T-helper 17 cell (primary cell): Measurements from ENCODE around the gene CD177. TPM values are rescaled to one million over a fixed set of nuclear protein-coding genes. Genes with fewer than 3 reads are reported as not detected.
"Not testable (repeated sequence)": the region's sequence is repeated elsewhere in the genome, so short reads cannot be mapped to it uniquely, and the experiment has no call there.

Source experiments
- ATAC-seq: fragments of 150-1000 bp; cut with Tn5 transposase; 2 replicates; pipeline ENCODE4 v1.10.0; 2021; ENCODE audit warnings: mild to moderate bottlenecking, moderate library complexity
- DNase-seq, 3 donors: peaks; one replicate each; pipeline versions ENCODE4 v3.0.0 to v3.0.0-alpha.2; 2020 to 2021
- H3K9me3 ChIP-seq: one replicate; pipeline ENCODE4 v1.7.0; 2013; ENCODE audit warnings: low read length, mild to moderate bottlenecking; ENCODE audit not compliant: control insufficient read depth, poor library complexity, severe bottlenecking
- H3K27ac Mint-ChIP-seq: one replicate; pipeline ENCODE4 v1.8.0; 2022; ENCODE audit warnings: mild to moderate bottlenecking, moderate library complexity, mixed read lengths
- H3K27me3 Mint-ChIP-seq: one replicate; pipeline ENCODE4 v1.8.0; 2022; ENCODE audit warnings: mixed read lengths
- H3K36me3 Mint-ChIP-seq: one replicate; pipeline ENCODE4 v1.8.0; 2022; ENCODE audit warnings: low read depth, mixed read lengths
- H3K4me1 Mint-ChIP-seq: one replicate; pipeline ENCODE4 v1.8.0; 2022; ENCODE audit warnings: mild to moderate bottlenecking, mixed read lengths
- H3K4me3 Mint-ChIP-seq: one replicate; pipeline ENCODE4 v1.8.0; 2022; ENCODE audit warnings: mild to moderate bottlenecking, moderate library complexity, mixed read lengths
- total RNA-seq, 4 donors: library from RNA in 2 of 4; stranded (reverse) in 2 of 4; gene quantifications; one replicate each; pipeline ENCODE4 v1.2.3 and lab custom pipeline; 2022 to 2026

CD177 gene
- total RNA-seq, 2 donors from 2014 or later, result not detected

- H3K9me3 ChIP-seq, result no peaks in the 10 kb centered on the region
- Mint-ChIP-seq H3K27ac (no peak overlapping the region), H3K4me3 (no peak overlapping the region), H3K27me3 (peaks cover 16% of the 10 kb centered on the region), H3K36me3 (no peaks in the 10 kb centered on the region), H3K4me1 (no peaks in the 10 kb centered on the region)
- no peak for DNase-seq
- ATAC-seq, result no peak
Measured at GRCh38 chr19:43320546-43320945, 32.9 kb upstream of the CD177 start.

- not testable (repeated sequence) for H3K36me3 Mint-ChIP-seq, DNase-seq, H3K9me3 ChIP-seq, H3K4me1 Mint-ChIP-seq, ATAC-seq, H3K27ac Mint-ChIP-seq, H3K4me3 Mint-ChIP-seq
- H3K27me3 Mint-ChIP-seq, result peaks cover 13% of the 10 kb centered on the region
Measured at GRCh38 chr19:43326761-43327160, 26.7 kb upstream of the CD177 start.

GRCh38 chr19:43328561-43328960 is 24.9 kb upstream of the CD177 start:
- peaks cover 25% of the 10 kb centered on the region for H3K27me3 Mint-ChIP-seq
- ATAC-seq, H3K27ac Mint-ChIP-seq, H3K4me3 Mint-ChIP-seq, H3K4me1 Mint-ChIP-seq, H3K36me3 Mint-ChIP-seq, H3K9me3 ChIP-seq, DNase-seq: not testable (repeated sequence)

GRCh38 chr19:43329049-43329448 is 24.4 kb upstream of the CD177 start:
- ATAC-seq, H3K4me3 Mint-ChIP-seq, H3K9me3 ChIP-seq, H3K27ac Mint-ChIP-seq, DNase-seq, H3K36me3 Mint-ChIP-seq, H3K4me1 Mint-ChIP-seq: not testable (repeated sequence)
- peaks cover 27% of the 10 kb centered on the region for H3K27me3 Mint-ChIP-seq

GRCh38 chr19:43329989-43330388 is 23.5 kb upstream of the CD177 start:
- Mint-ChIP-seq H3K4me3 (no peak overlapping the region), H3K27me3 (peaks cover 27% of the 10 kb centered on the region), H3K4me1 (no peaks in the 10 kb centered on the region), H3K27ac (no peak overlapping the region), H3K36me3 (peaks cover 7% of the 10 kb centered on the region)
- no peaks in the 10 kb centered on the region for H3K9me3 ChIP-seq
- ATAC-seq (no peak), DNase-seq (no peak)

GRCh38 chr19:43330726-43331434 is 22.6 kb upstream of the CD177 start:
- no peak overlapping the region for H3K4me3 Mint-ChIP-seq

GRCh38 chr19:43331435-43332010 is 22.0 kb upstream of the CD177 start:
- no peaks in the 10 kb centered on the region for H3K9me3 ChIP-seq
- Mint-ChIP-seq H3K4me3 (no peak overlapping the region), H3K4me1 (no peaks in the 10 kb centered on the region), H3K36me3 (peaks cover 7% of the 10 kb centered on the region), H3K27ac (no peak overlapping the region), H3K27me3 (peaks cover 32% of the 10 kb centered on the region)
- ATAC-seq, result no peak
- no peak for DNase-seq

More at GRCh38 chr19:43330726-43331434, 22.6 kb upstream of the CD177 start:
- no peaks in the 10 kb centered on the region for H3K9me3 ChIP-seq
- ATAC-seq (no peak), DNase-seq (no peak)
- no peak overlapping the region for H3K27ac Mint-ChIP-seq
- H3K36me3 Mint-ChIP-seq, result peaks cover 7% of the 10 kb centered on the region
- no peaks in the 10 kb centered on the region for H3K4me1 Mint-ChIP-seq
- H3K27me3 Mint-ChIP-seq, result peaks cover 32% of the 10 kb centered on the region

- peaks cover 35% of the 10 kb centered on the region for H3K27me3 Mint-ChIP-seq
- DNase-seq (no peak), ATAC-seq (no peak)
- H3K27ac Mint-ChIP-seq, result no peak overlapping the region
- no peaks in the 10 kb centered on the region for H3K4me1 Mint-ChIP-seq
- H3K36me3 Mint-ChIP-seq, result peaks cover 7% of the 10 kb centered on the region
- no peaks in the 10 kb centered on the region for H3K9me3 ChIP-seq
- H3K4me3 Mint-ChIP-seq, result no peak overlapping the region
Measured at GRCh38 chr19:43332058-43332922, 21.2 kb upstream of the CD177 start.

GRCh38 chr19:43336508-43336907 is 17.0 kb upstream of the CD177 start:
- H3K4me1 Mint-ChIP-seq, ATAC-seq, H3K36me3 Mint-ChIP-seq, DNase-seq, H3K4me3 Mint-ChIP-seq, H3K27ac Mint-ChIP-seq, H3K9me3 ChIP-seq: not testable (repeated sequence)
- peaks cover 41% of the 10 kb centered on the region for H3K27me3 Mint-ChIP-seq

GRCh38 chr19:43337737-43338136 is 15.7 kb upstream of the CD177 start:
- no peaks in the 10 kb centered on the region for H3K4me1 Mint-ChIP-seq
- H3K9me3 ChIP-seq, result no peaks in the 10 kb centered on the region
- DNase-seq, result no peak
- H3K27ac Mint-ChIP-seq, result no peak overlapping the region
- no peak overlapping the region for H3K4me3 Mint-ChIP-seq
- no peak for ATAC-seq
- H3K36me3 Mint-ChIP-seq, result peaks cover 3% of the 10 kb centered on the region
- peaks cover 36% of the 10 kb centered on the region for H3K27me3 Mint-ChIP-seq

GRCh38 chr19:43338530-43338929 is 15.0 kb upstream of the CD177 start:
- Mint-ChIP-seq H3K27ac (no peak overlapping the region), H3K36me3 (peaks cover 5% of the 10 kb centered on the region), H3K27me3 (peaks cover 40% of the 10 kb centered on the region), H3K4me1 (peaks cover 2% of the 10 kb centered on the region), H3K4me3 (no peak overlapping the region)
- ATAC-seq, result no peak
- H3K9me3 ChIP-seq, result no peaks in the 10 kb centered on the region
- DNase-seq, result no peak

- peaks cover 42% of the 10 kb centered on the region for H3K27me3 Mint-ChIP-seq
- ATAC-seq, H3K9me3 ChIP-seq, H3K36me3 Mint-ChIP-seq, H3K27ac Mint-ChIP-seq, H3K4me1 Mint-ChIP-seq, DNase-seq, H3K4me3 Mint-ChIP-seq: not testable (repeated sequence)
Measured at GRCh38 chr19:43339243-43339930, 14.1 kb upstream of the CD177 start.

- not testable (repeated sequence) for H3K27ac Mint-ChIP-seq, H3K4me1 Mint-ChIP-seq, DNase-seq, H3K36me3 Mint-ChIP-seq, H3K9me3 ChIP-seq, H3K4me3 Mint-ChIP-seq, ATAC-seq
- H3K27me3 Mint-ChIP-seq, result peaks cover 42% of the 10 kb centered on the region
Measured at GRCh38 chr19:43340101-43340500, 13.4 kb upstream of the CD177 start.
